DMS53 treated with DMSO at 0.1 percent for 48 hours (cell line): ENCODE measurements around the gene MMP15.
"Not testable (repeated sequence)": the region's sequence is repeated elsewhere in the genome, so short reads cannot be mapped to it uniquely, and the experiment has no call there.

Experiments
- DNase-seq: peaks from one replicate; lab custom pipeline; 2025; ENCODE audit not compliant: unreplicated experiment; lab: John Stamatoyannopoulos, UW

Gene MMP15

DNA sequence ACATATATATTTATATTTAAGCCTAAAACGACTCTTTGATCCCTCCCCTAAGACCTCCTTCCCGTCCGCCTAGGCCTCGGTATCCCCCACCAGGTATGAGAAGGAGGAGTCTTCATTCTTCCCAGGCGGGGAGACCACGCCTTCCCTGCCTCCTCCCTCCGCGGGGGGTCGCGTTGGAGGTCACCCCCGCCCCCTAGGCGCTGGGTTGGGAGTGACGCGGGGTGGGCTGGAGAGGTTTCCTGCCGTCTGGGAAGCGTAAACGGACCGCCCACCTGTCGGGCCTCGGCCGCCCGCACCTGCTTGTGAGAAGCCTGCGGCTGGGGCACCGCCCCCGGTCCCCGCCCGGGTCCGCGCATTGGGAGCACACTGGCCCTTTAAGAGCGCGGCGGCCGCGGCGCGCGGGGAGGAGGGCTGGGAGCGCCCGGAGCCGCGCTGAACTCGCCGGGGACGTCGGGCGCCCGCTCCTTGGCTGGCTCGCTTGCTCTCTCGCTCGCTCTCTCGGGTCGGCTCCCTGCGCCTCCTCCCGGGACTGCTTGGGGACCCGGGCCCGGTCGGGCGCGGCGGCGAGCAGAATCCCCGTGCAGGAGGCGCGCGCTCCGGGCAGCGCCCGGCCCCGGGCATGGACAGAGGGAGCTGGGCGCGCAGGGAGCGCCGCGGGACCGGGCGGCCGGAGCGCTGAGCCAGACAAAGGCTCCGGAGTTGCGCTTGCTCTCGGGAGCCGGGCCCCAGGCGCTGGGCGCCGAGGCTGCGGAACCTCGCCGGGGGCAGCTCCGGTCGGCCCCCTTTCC is at the start of gene MMP15:
TSS of gene MMP15 (plus strand) at position 404 of the 788 bp plus-strand sequence. CDS start 597 bp downstream, outside the sequence.
- DNase-seq = peak; percentile 70

DNA sequence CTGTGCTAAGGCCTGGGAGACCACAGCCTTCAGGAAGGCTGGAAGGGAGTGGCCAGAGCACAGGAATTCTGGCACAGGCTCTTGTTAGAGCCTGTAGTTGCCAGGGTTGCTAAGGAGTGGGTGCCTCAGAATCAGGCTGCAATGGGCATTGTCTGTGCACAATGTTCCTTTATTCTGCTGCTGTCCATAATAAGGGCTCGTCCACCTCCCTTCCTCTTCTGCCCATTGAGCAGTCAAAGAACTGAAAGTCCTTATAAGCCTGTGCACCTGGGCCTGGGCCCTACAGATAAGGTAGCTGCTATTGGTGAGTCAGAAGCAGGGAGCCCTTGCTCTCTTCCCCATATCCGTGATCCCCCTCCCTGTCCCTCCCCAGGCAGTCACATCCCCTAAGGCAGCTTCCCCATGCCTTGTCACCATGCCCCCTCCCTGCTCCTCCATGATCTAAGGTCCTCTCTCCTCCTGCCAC is 49.2 kb upstream of the MMP15 start:
- DNase-seq = no peak

DNA sequence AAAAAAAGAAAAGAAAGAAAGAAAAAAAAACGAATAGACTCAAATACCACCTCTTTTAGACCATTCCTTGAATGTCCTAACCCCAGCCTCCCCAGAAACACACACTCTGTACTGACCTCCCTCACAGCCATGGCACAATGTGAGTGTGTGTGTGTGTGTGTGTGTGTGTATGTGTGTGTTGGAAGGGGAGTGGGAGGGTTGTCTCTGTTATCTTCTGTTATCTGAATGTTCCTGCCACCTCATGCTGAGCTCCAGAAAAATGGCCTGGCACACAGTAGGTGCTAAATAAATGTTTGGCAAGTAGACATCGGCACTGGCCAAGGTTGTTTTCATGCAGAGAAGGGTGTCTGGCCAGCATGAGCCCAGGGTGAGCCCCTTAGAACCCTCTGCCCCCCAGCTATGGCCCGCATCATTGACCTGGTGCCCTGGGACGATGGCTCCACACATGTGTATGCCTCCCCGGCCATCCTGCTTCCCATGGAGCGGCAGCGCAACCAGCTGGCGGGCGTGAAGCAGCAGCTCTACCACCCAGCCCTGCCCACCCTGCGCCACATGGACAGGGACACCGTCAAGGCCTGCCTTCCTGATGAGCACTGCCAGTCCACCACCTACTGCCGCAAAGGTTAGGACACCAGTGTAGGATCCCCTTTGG is 48.0 kb upstream of the MMP15 start:
- DNase-seq = no peak

DNA sequence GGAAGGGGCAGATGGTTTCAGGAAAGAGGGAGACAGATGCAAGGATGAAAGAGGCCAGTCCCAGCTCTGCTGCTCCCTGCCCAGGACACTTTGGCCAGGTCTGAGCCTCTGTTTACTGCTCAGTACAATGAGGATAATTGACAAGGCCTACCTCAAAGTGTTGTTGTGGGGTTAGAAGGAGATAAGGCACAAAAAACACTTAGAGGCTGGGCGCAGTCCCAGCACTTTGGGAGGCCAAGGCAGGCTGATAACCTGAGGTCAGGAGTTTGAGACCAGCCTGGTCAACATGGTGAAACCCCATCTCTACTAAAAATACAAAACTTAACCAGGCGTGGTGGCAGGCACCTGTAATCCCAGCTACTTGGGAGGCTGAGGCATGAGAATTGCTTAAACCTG is 47.5 kb upstream of the MMP15 start:
- not testable (repeated sequence) for DNase-seq

DNA sequence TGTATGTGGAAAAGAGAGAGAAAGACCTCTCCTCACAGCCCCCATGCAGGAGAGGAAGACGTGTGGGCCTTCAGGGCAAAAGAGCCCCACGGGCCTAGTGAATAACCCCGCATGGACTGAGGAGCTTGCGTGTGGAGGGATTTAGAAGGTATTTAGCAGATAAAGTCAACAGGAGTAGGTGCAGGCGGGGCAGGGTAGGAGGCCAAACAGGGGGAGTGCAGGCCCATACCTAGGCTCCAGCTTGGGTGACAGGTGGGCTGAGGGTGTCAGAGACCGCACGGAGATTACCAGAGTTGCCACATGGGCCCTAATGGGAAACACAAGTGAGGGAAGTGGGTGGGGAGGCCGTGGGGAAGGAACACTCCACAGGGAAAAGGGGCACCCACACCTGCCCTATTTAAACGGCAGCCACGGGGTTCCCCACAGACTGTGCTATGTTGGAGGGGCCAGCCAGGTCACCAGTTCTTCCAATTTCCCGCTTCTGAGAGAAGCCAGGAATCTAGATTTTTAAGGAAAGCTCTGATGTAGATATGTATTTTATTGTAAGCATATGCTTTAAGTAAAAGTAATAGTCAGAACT is 46.5 kb upstream of the MMP15 start:
- no peak for DNase-seq

DNA sequence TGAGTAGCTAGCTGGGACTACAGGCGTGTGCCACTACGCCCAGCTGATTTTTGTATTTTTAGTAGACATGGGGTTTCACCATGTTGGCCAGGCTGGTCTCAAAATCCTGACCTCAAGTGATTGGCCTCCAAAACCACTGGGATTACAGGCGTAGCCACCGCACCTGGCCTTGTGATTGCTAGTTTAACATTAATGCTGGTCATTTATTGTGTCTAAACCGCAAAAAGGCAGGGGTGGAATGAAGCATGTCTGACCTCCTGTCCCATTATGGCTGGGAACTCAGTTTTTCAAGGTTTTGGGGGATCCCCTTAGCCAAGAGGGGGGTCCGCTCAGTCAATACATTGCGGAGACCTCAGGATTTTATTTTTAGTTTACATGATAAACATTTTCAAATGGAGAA is 43.9 kb upstream of the MMP15 start:
- DNase-seq = no peak

DNA sequence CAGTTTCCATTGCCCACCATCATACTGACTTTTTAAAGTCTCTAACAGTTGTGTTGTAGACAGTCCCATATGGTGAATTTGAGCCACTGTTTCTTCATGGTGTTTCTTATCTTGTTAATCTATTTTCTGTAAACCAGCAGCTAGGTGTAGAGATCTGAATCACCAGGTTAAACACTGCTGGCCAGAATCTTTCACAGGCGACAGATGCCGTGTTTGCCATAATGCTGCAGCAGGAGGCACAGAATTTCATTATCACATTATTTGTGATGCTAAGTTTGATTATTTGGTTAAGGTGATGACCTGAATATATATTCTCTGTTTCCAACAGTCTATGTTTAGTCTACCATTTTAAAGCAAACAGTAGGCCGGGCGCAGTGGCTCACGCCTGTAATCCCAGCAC is 43.2 kb upstream of the MMP15 start:
- no peak for DNase-seq

DNA sequence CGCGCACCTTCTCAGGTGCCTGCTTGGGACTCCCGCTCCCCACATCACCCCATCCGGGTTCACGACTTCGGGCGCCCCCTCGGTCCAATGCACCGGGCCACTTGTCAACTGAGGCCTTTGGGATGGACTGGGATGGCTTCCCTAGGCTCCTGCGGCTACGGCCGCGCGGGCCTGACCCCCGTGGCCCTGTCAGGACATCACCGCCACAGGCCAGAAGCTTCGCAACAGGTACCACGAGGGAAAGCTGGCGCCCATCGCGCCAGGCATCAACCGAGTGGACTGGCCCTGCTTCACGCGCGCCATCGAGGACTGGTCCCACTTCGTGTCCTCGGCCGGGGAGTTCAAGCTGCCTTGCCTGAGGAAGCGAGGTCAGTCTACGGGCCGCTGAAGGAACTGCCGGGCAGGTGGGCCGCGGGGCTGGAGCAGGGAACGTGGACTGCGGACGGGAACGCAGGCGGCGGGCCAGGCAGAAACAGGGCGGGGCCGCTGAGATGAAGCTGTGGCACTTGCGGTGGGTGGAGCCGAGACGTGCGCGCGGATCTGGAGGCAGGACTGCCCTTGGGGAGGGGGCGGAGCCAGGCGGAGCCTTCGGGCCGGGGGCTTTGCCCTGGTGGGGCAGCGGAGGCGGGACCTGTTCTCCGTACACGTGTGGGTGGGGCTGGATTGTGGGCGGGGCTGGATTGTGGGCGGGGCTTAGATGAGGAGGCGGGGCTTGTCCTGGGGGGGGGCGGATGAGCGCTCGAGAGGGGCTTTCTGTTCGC is 40.9 kb upstream of the MMP15 start:
- no peak for DNase-seq

DNA sequence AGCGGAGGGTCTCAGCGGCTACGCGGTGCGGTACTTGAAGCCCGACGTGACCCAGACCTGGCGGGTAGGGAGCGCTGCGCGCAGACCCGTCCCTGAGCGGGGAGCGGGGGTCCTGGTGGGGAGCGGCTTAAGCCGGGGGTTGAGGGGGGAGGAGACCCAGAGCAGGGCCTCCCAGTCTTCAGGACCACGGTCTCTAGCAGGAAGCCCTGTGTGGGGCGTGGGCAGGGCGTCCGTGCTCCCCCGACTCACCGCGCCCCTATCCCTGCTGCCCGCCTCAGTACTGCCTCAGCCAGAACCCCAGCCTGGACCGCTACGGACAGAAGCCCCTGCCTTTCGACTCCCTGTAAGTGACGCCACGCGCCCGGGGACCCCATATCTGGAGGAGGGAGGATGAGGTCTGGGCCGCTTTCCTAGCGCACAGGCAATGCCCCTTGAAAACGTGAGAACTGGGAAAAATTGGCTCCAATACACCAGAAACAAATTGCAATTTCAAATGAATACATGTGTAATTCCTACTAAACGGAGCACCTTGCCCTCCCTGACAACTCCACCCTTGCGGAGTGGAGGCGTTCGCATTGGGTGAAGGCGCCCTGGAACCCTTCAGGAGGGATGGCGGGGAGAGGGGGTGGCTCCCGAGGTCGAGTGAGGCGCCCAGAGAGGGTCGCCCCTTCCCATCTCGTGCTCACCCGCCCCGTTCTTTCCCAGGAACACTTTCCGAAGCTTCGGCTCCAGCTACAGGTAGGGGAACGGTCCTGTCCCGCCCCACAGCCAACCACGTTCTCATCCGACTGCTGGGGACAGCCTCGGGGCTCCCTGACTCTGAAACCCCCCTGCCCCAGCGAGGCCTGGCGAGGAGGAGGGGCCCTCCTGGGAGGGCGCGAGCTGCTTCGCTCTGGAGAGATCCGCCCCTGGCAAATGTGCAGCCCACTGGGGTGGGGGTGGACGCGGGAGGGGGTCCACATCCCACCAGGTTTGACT is 40.1 kb upstream of the MMP15 start:
- DNase-seq = no peak

DNA sequence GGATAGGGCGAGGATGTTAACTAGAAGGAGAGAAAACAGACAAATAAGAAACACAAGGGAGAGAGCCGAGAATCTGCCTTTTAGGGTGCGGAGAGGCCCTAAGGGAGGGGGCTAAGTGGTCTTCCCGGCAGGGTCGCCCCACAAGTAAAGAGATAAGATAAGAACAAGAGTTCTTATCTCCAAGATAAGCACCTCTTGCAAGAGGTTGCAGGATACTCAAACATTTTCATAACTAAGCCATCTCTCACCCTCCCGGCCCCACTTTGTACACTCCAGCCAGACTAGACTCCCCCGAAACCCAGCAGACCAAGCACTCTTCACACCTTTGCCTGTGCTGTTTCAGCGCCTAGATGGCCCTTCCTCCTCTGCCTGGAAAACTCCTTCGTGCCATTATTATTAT is 39.4 kb upstream of the MMP15 start:
- DNase-seq = no peak

DNA sequence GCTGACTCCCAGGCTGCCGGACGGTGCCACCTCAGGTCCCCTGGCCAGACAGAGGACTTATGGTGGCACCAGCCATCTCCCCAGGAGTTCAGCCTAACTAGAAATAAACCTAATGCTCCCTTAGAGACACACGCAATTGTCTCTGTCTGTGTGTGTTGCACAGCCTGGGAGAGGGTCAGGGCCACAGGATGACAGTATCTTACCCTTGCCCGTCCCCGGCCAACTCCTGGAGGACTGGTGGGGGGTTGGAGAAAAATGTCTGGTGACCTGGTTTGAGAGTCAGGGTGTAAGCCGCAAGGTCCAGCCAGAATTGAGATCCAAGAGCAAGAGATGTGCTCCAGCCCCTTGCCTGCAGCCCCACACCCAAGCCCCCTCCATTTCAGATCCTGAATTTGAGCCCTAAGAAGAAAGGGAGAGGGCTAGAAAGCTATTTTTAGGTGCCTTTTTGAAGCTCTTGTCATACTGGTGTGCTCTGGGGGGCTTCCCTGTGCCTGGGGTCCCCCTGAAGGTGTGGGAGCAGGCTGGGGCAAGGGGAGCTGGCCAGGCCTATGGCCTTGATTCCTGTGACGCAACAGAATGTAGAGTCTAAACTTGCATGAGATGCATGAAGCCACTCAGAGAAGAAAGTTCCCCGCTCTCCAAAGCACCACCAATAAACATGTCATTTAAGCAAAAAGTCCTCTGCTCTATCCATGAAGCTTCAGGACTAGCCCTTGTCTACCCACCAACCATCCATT is 37.9 kb upstream of the MMP15 start:
- no peak for DNase-seq

DNA sequence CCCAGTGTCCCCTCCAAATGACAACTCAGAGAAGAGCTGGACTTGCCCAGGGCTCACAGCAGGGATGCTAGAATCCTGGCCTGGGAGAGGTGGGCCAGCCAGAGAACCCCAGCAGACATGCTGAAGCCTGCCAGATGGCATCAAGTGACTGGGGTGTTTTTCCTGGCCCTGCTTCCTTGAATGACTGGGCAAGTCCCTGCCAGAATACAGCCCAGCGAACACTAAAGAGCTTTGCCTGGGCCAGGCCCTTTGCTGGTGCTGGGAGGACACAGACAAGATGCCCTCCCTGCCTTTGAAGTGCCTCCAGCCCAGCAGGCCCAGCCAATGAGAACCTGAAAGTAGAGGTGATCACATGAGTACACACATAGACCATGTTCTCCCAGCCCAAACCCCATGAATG is 36.6 kb upstream of the MMP15 start:
- DNase-seq = peak; percentile 58

DNA sequence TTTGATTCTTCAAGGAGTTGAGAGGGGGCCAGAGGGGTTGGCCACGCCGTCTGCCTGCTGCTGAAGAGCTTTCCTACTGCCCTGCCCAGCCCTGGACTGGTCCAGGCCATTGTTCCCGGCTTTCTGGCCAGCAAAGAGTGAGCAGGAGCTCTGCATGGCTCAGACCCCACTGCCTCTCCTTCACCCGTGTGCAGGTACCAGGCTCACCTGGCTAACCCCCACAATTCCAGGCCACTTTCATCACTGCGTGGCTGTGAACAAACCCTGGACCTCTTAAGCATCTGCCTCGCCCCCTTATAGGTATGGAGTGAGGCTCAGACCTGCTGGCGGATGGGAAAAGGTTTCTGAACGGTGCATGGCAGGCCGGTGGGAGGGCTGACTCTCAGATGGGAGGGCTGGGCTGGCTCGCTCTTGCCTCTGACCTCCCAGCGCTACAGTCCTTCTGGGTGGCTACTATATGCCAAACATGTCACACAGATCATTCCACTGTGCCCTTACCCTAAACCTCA is 33.9 kb upstream of the MMP15 start:
- DNase-seq = no peak

DNA sequence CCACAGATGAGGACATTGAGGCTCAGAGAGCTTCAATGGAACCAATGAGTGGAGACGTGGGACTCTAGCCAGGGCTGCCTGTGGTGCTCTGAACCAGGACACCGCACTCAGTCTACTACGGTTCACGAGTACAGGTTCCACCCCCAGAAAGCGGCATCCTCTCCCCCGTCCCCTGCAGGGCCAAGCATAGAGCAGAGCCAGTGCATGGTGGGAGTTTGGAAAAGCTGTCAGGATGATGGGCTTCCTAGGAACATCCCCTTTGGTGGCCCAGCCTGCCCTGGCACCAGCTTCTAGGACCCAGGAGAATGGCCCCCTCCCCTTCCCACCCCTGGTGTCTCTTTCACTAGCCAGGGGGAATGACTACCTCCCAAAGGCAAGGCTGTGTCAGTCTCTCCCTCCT is 33.5 kb upstream of the MMP15 start:
- no peak for DNase-seq

DNA sequence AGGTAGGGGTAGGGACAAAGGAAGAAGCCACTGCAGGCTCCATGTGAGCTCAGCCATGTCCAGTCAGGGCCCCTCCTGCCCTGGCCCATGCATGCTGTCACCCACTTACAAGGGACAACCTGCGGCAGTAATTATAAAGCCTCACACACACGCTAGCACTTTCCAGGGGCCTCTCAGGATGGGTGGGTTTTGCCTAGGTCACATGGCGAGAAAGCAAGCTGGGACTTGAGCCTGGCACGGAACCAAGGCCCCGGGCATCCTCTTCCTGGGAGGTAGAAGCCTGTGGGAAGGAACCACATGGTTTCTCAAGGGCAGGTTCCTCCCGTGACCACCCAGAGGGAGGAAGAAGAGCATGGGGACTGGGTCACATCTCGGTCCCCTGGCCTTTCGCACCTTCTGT is 32.1 kb upstream of the MMP15 start:
- DNase-seq = no peak

DNA sequence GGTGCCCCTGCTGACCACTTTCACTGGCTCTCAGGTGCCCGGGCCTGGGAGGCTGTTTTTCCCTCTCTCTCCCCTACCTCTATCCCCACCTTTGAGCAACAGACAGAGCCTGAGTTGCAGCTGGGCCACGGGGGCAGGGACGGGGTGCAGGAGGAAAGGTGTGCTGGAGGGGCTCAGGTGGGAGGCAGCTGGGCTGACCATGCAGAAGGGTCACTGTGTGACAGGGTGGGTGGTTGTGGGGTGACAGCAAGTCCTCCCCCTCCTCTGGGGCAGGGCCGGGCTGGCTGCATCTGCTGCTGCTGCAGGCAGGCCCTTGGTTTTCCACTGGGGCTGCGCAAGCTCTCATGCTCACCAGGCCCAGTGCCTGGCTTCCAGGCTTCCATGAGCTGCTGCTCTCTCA is 31.7 kb upstream of the MMP15 start:
- no peak for DNase-seq

DNA sequence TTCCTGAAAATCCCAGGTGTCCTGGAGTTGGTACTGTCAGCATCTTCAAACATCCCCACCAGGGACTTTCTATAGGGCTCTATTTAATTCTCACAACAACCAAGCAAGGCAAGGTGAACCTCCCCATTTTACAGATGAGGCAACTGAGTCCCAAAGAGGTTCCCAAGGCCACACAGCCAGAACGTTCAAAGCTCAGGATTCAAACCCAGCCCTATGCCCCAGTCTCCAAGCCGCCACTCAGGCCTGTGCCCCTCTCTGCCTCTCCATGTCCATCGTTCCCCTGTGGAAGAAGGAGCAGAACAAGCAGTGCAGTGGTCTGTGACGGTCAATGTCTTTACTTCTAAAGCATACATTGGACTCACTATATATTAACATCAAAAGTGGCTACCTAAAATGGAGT is 31.2 kb upstream of the MMP15 start:
- DNase-seq = no peak

DNA sequence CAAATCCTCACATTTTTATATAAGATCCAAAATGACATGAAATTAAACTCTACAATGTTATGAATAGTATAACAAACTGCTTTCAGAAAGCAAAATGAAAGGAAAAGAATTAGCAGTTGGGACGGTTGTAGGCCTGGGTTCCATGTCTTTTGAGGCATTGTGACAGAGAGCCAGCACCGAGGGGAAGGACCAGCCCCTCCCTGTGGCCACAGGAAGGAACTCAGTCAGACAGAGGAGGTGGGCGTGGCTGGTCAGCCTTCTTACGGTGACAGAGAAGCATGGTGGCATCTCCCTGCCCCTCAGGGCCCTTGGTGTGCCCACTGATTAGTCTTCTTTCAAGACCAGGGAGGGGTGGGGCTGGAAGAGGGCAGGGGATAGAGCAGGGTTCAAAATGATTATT is 30.8 kb upstream of the MMP15 start:
- peak; percentile 26 for DNase-seq

DNA sequence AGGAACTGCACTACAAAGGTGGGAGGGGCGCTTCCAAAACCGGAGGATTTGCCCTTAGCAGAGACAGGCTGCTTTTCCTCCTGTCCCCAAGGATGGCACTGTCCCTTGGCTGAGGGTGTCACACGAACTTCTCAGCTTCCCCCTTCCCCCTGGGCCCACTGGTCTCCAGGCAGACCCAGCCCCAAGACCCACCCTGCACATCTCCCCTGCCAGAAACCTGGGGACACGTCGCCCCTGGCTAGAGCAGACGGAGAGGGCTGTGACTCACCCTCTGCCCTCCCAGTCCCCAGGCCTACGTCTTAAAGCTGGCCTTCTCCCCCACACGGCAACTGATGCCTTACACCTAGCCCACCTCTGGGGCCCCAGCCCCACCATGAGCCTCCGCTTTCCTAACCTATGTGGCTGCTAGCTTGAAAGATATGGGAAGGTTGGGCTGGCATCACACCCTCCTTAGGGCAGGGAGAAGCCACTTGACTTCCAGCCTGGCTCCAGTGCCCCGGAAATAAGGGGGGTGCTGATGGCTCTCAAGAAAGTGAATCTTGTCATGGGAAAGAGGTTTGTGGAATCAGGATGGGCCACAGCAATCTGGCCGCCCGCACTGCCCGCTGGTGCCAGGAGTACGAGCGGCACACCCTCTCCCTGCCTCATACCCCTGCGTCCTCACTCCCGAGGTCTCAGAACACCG is 29.7 kb upstream of the MMP15 start:
- DNase-seq = no peak
